ENCODE results near the gene HPS4.

GRCh38 chr22:26481694-26482093, 1.9 kb downstream of the HPS4 start:
- TF ChIP-seq POLR2A (IDR thresholded peaks at IDR 0.05) (no peak), POLR2AphosphoS5 (IDR thresholded peaks at IDR 0.05; ENCODE audit: insufficient read depth in 1 of 2, low read depth in 1 of 2) (no peak), CTCF (IDR thresholded peaks at IDR 0.05) (no peak)
